ENCODE measurements around the gene LRP2BP. TPM values are rescaled to one million over a fixed set of nuclear protein-coding genes. Genes with fewer than 3 reads are reported as not detected.
A peak's percentile ranks its signal among the peaks of the same experiment; 100 is the strongest.

Gene LRP2BP
- polyA plus RNA-seq, 1 donor (not counting 4 experiments of a cell fraction or from before 2014, with no cell fraction given): 0.22 TPM

DNA sequence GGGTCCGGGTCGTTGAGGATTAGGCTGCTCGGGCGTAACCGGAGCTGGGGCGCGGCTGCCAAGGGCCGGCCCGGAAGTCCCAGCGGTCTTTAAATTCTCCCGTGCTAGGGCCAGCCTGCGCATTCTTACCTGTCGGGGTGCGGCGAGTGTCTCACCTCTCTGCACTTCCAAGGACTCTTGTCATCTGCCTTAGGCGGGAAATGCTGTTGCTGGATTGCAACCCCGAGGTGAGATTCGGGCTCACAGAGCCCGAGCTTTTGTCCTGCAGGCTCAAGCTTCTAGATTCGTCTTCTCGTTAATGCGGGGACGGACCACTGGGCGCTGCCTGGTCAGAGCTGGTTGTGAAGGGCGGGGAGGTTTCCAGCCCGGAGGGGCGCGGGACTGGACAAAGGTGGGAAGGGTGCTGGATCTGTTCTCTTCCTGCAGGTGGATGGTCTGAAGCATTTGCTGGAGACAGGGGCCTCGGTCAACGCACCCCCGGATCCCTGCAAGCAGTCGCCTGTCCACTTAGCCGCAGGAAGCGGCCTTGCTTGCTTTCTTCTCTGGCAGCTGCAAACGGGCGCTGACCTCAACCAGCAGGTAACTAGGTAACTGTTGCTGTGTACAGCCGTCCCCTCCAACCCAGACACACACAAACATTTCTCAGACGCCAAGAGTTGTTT lies 1.1 kb upstream of the LRP2BP start, which contains the start of gene ANKRD37:
TSS of gene ANKRD37 (plus strand) at position 118 of the 662 bp plus-strand sequence. CDS start at position 201, 83 bp downstream.
- Histone ChIP-seq H4K20me1 (ENCODE audit: control insufficient read depth, extremely low read depth, insufficient read depth, low read length) (no peaks in the 10 kb centered on the region), H3K4me1 (ENCODE audit: control insufficient read depth, extremely low read depth, insufficient read depth, low read length) (peaks cover 19% of the 10 kb centered on the region), H3K36me3 (ENCODE audit: control insufficient read depth in 2 of 2, extremely low read depth in 1 of 2, insufficient read depth in 2 of 2, low read length in 2 of 2) (peaks cover 3 to 5% of the 10 kb centered on the region in 2 experiments), H3K27ac (ENCODE audit: control insufficient read depth, insufficient read depth, low read length) (peak within 1 kb of the TSS; percentile 93), H3K79me2 (ENCODE audit: control insufficient read depth, insufficient read depth, low read length) (no peaks in the 10 kb centered on the region), H3K9me3 (ENCODE audit: control insufficient read depth, low read depth, low read length) (no peaks in the 10 kb centered on the region), H3K4me3 (ENCODE audit: control insufficient read depth in 2 of 3, extremely low read depth in 1 of 3, insufficient read depth in 2 of 3, low read depth in 1 of 3, low read length in 3 of 3) (peak within 1 kb of the TSS; percentile 61 to 87 (median 81)), H3K4me2 (ENCODE audit: control insufficient read depth, extremely low read depth, insufficient read depth, low read depth, low read length) (peak within 1 kb of the TSS; percentile 97), H3K9me1 (ENCODE audit: control insufficient read depth, extremely low read depth, insufficient read depth, low read length) (no peaks in the 10 kb centered on the region), H3K27me3 (ENCODE audit: control insufficient read depth, extremely low read depth, insufficient read depth, low read length) (no peaks in the 10 kb centered on the region), H3K9ac (ENCODE audit: control insufficient read depth, extremely low read depth, insufficient read depth, low read length) (peak within 1 kb of the TSS; percentile 91), H2AFZ (ENCODE audit: control insufficient read depth, low read length) (peak within 1 kb of the TSS; percentile 73)
- no peak for FAIRE-seq
- no peak for TF ChIP-seq EZH2 (IDR thresholded peaks at IDR 0.05; ENCODE audit: low read length)
- TF ChIP-seq, protein P1, sequence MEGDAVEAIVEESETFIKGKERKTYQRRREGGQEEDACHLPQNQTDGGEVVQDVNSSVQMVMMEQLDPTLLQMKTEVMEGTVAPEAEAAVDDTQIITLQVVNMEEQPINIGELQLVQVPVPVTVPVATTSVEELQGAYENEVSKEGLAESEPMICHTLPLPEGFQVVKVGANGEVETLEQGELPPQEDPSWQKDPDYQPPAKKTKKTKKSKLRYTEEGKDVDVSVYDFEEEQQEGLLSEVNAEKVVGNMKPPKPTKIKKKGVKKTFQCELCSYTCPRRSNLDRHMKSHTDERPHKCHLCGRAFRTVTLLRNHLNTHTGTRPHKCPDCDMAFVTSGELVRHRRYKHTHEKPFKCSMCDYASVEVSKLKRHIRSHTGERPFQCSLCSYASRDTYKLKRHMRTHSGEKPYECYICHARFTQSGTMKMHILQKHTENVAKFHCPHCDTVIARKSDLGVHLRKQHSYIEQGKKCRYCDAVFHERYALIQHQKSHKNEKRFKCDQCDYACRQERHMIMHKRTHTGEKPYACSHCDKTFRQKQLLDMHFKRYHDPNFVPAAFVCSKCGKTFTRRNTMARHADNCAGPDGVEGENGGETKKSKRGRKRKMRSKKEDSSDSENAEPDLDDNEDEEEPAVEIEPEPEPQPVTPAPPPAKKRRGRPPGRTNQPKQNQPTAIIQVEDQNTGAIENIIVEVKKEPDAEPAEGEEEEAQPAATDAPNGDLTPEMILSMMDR (optimal IDR thresholded peaks at IDR 0.05 in 1 of 3, IDR thresholded peaks at IDR 0.05 in 1 of 3, conservative IDR thresholded peaks at IDR 0.05 in 1 of 3; ENCODE audit: extremely low read depth in 1 of 3, insufficient read depth in 2 of 3, low read length in 3 of 3): no peak
- DNase-seq (ENCODE audit: low read depth, low spot score): no peak
- dilution Hi-C loops (cut with MboI; ENCODE audit: extremely low pct_ligation_motif_present, low sequenced_read_pairs): no loop called here

DNA sequence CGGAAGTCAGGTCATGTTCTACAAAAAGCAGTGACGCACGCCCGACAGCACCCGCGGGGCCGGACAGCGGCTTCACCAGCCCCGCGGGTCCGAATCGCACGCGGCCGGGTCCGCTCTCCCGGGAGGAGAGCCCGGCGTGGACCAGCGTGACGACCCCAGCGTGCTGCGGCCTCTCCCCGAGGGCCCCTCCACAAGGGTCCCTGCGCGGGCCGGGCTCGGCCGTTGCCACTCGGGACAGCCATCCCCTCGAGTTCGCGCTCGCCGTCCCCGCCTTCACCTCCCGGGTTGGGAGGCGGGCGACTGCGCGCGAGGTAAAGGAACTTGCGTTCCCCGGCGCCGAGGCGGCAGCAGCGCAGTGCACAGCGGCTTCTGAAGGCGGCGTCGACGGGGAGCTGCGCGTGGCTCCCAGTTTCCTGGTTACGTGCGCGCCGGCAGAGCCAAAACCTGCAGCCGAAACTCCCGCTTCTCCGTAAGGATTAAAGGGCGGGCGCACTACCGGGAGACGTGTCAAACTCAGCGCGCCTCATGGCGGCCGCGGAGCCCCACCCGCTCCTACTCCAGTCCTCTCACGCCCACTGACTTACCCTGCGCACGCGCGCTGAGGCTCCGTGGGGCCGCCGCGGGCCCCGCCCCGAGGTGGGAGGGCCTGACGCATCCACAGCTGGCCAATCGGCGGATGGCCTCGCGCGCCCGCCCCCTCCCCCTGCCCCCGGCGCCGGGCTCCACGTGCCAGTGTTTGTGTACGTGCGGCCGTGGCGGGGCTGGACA lies 416 bp upstream of the LRP2BP start:
- Histone ChIP-seq H3K4me2 (ENCODE audit: control insufficient read depth, extremely low read depth, insufficient read depth, low read depth, low read length) (peak overlapping the region; percentile 97), H3K9me1 (ENCODE audit: control insufficient read depth, extremely low read depth, insufficient read depth, low read length) (no peaks in the 10 kb centered on the region), H3K4me3 (ENCODE audit: control insufficient read depth in 2 of 3, extremely low read depth in 1 of 3, insufficient read depth in 2 of 3, low read depth in 1 of 3, low read length in 3 of 3) (peak overlapping the region; percentile 61 to 87 (median 81)), H3K9me3 (ENCODE audit: control insufficient read depth, low read depth, low read length) (no peaks in the 10 kb centered on the region), H3K27ac (ENCODE audit: control insufficient read depth, insufficient read depth, low read length) (peak overlapping the region; percentile 93), H4K20me1 (ENCODE audit: control insufficient read depth, extremely low read depth, insufficient read depth, low read length) (no peaks in the 10 kb centered on the region), H2AFZ (ENCODE audit: control insufficient read depth, low read length) (peak overlapping the region; percentile 73), H3K9ac (ENCODE audit: control insufficient read depth, extremely low read depth, insufficient read depth, low read length) (peak overlapping the region; percentile 91), H3K4me1 (ENCODE audit: control insufficient read depth, extremely low read depth, insufficient read depth, low read length) (peaks cover 19% of the 10 kb centered on the region), H3K36me3 (ENCODE audit: control insufficient read depth in 2 of 2, extremely low read depth in 1 of 2, insufficient read depth in 2 of 2, low read length in 2 of 2) (no peaks in the 10 kb centered on the region), H3K79me2 (ENCODE audit: control insufficient read depth, insufficient read depth, low read length) (no peaks in the 10 kb centered on the region), H3K27me3 (ENCODE audit: control insufficient read depth, extremely low read depth, insufficient read depth, low read length) (no peaks in the 10 kb centered on the region)
- TF ChIP-seq, protein P1 (optimal IDR thresholded peaks at IDR 0.05 in 1 of 3, IDR thresholded peaks at IDR 0.05 in 1 of 3, conservative IDR thresholded peaks at IDR 0.05 in 1 of 3; ENCODE audit: extremely low read depth in 1 of 3, insufficient read depth in 2 of 3, low read length in 3 of 3): no peak
- TF ChIP-seq EZH2 (IDR thresholded peaks at IDR 0.05; ENCODE audit: low read length): no peak
- dilution Hi-C loops (cut with MboI; ENCODE audit: extremely low pct_ligation_motif_present, low sequenced_read_pairs): no loop called here
- FAIRE-seq (no peak), DNase-seq (ENCODE audit: low read depth, low spot score) (peak; percentile 70)

Measured in keratinocyte (primary cell).